Transverse colon (tissue), 4 donors: ENCODE data around the gene CACNA2D2. TPM values are rescaled to one million over a fixed set of nuclear protein-coding genes. Genes with fewer than 3 reads are reported as not detected.

Source experiments
- DNase-seq: peaks from one replicate; pipeline ENCODE4 v3.0.0-alpha.2; 2019
- H3K27ac ChIP-seq, 4 donors: fragments of 200-600 bp; sonication (generic); 2 replicates each; pipeline ENCODE4 v1.5.1; 2016 to 2018; ENCODE audit warnings: inconsistent platforms in 4 of 4
- H3K27me3 ChIP-seq: fragments of 200-600 bp; sonication (generic); 2 replicates; pipeline ENCODE4 v1.5.1; 2017; ENCODE audit warnings: inconsistent platforms
- H3K36me3 ChIP-seq, 4 donors: fragments of 200-600 bp; sonication (generic); 2 replicates each; pipeline ENCODE4 v1.5.1; 2017 to 2019; ENCODE audit warnings: inconsistent platforms in 4 of 4
- H3K4me1 ChIP-seq, 4 donors: fragments of 200-600 bp; sonication (generic); 2 replicates each; pipeline ENCODE4 v1.5.1; 2017 to 2020; ENCODE audit warnings: inconsistent platforms in 4 of 4
- H3K4me3 ChIP-seq, 4 donors: fragments of 200-600 bp; sonication (generic); 1 replicate in 1 of 4; 2 replicates in 3 of 4; pipeline versions ENCODE4 v1.5.1 to v1.6.1; 2017 to 2019; ENCODE audit warnings: inconsistent platforms in 4 of 4
- H3K9me3 ChIP-seq, 2 donors: fragments of 200-600 bp; sonication (generic); 2 replicates each; pipeline ENCODE4 v1.5.1; 2017 to 2019; ENCODE audit warnings: inconsistent platforms in 2 of 2
- EP300 ChIP-seq: sonication (generic); formaldehyde crosslinking; IDR thresholded peaks from one replicate; pipeline ENCODE4 v1.6.1; 2017; ENCODE audit warnings: antibody characterized with exemption, low read depth
- POLR2A ChIP-seq: fragments of 450-650 bp; IDR thresholded peaks from one replicate; pipeline ENCODE4 v1.6.1; 2016; ENCODE audit warnings: antibody characterized with exemption, mild to moderate bottlenecking, moderate library complexity
- POLR2AphosphoS5 ChIP-seq, 3 donors: sonication (generic); formaldehyde crosslinking; IDR thresholded peaks; one replicate each; pipeline ENCODE4 v1.6.1; 2016; ENCODE audit warnings: antibody characterized with exemption in 3 of 3
- WGBS, 2 donors: methylation state at CpG; one replicate each; pipeline ENCODE4 v1.1.5; 2018; ENCODE audit warnings: low coverage in 1 of 2; 5-methylcytosine and 5-hydroxymethylcytosine counted together
- in situ Hi-C, 4 donors: fragments of 200-750 bp; cut with MboI; loops; one replicate each; pipeline versions ENCODE4 v1.15.0 to v1.15.1; 2017; ENCODE audit warnings: low sequenced_read_pairs in 3 of 4, low pct_ligation_motif_present in 1 of 4, low pct_unique_long_range_greater_than_20kb in 1 of 4
- intact Hi-C: fragments of 100-400 bp; cut with DNase I; formaldehyde crosslinking; loops from one replicate; pipeline ENCODE4 v1.15.1; 2023; ENCODE audit warnings: low total_unique reads
- total RNA-seq, 4 donors: library from RNA; depleted of rRNA; stranded (reverse); fragments of >200 nt; gene quantifications; one replicate each; pipeline ENCODE4 v1.1.0, GENCODE V29; 2016
- TF ChIP-seq, protein P1 (sequence below), 5 experiments: fragments of 200-600 bp in 3 of 5; fragments of 450-650 bp in 2 of 5; sonication (generic) in 3 of 5; IDR thresholded peaks; 1 replicate in 2 of 5; 2 replicates in 3 of 5; pipeline ENCODE4 v1.5.1; 2016 to 2017; ENCODE audit warnings: antibody characterized with exemption in 5 of 5, inconsistent platforms in 3 of 5, mild to moderate bottlenecking in 2 of 5, moderate library complexity in 1 of 5

Gene CACNA2D2
- total RNA-seq, 4 donors from 2014 or later: 0.48 to 2.2 (median 0.87) TPM

DNA sequence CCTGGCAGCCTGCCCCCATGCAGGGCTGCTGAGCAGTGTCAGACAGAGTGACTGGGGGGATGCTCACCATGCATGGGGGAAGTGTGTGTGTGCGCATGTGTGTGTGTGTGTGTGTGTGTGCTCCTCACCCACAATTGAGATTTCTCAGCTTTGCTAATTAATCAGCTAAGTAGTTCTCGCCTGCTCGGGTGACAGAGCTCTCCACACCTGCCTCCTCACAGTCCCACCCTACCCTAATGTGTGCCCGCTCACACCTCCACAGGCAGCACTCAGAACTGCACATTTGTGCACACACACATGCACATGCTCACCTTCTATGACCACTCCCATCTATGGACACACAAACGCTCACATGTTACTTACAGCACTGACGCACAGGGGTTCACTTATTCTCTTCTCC is 37.3 kb downstream of the CACNA2D2 start:
- Histone ChIP-seq H3K4me1 (no peaks in the 10 kb centered on the region), H3K27me3 (no peaks in the 10 kb centered on the region), H3K9me3 (no peaks in the 10 kb centered on the region), H3K27ac (no peak overlapping the region), H3K4me3 (no peak overlapping the region), H3K36me3 (no peaks in the 10 kb centered on the region)
- intact Hi-C loops: no loop called here
- DNase-seq: no peak
- in situ Hi-C loops: no loop called here
- TF ChIP-seq EP300: no peak
- TF ChIP-seq, protein P1, sequence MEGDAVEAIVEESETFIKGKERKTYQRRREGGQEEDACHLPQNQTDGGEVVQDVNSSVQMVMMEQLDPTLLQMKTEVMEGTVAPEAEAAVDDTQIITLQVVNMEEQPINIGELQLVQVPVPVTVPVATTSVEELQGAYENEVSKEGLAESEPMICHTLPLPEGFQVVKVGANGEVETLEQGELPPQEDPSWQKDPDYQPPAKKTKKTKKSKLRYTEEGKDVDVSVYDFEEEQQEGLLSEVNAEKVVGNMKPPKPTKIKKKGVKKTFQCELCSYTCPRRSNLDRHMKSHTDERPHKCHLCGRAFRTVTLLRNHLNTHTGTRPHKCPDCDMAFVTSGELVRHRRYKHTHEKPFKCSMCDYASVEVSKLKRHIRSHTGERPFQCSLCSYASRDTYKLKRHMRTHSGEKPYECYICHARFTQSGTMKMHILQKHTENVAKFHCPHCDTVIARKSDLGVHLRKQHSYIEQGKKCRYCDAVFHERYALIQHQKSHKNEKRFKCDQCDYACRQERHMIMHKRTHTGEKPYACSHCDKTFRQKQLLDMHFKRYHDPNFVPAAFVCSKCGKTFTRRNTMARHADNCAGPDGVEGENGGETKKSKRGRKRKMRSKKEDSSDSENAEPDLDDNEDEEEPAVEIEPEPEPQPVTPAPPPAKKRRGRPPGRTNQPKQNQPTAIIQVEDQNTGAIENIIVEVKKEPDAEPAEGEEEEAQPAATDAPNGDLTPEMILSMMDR (IDR thresholded peaks at IDR 0.05): no peak
- TF ChIP-seq POLR2AphosphoS5 (IDR thresholded peaks at IDR 0.05): no peak
- no peak for TF ChIP-seq POLR2A
- 77% methylated on average over 6 of the region's 6 CpGs; no CpG with 5 or more reads in 1 of the 2 donors for WGBS, 2 donors

DNA sequence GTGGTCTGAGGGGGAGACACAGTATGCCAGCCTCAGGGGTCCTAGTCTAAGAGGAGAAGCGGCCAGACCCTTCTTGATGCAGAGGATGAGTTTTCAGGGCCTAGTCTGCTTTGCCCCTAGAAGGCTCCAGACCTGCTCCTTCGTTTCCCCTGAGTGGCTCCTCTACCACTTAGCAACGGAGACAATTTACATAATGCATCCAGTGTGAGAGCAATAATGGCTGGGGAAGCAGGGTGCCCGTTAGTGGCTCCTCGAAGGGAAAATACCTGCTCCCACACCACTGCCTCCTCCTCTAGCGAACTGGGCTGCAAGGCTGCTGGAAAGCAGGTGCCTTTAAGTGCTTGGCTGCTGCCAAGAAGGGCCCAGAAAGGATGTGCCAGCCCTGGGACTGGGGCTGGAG is 38.9 kb downstream of the CACNA2D2 start:
- TF ChIP-seq POLR2A (no peak), EP300 (no peak), POLR2AphosphoS5 (IDR thresholded peaks at IDR 0.05) (no peak)
- TF ChIP-seq, protein P1 (IDR thresholded peaks at IDR 0.05): no peak
- in situ Hi-C loops: no loop called here
- H3K36me3 ChIP-seq: no peaks in the 10 kb centered on the region
- H3K27me3 ChIP-seq: no peaks in the 10 kb centered on the region
- DNase-seq: no peak
- H3K4me3 ChIP-seq: no peak overlapping the region
- intact Hi-C loops: no loop called here
- no peaks in the 10 kb centered on the region for H3K4me1 ChIP-seq
- no peaks in the 10 kb centered on the region for H3K9me3 ChIP-seq
- 63% methylated on average over 6 of the region's 6 CpGs; no CpG with 5 or more reads in 1 of the 2 donors for WGBS, 2 donors
- H3K27ac ChIP-seq: no peak overlapping the region

DNA sequence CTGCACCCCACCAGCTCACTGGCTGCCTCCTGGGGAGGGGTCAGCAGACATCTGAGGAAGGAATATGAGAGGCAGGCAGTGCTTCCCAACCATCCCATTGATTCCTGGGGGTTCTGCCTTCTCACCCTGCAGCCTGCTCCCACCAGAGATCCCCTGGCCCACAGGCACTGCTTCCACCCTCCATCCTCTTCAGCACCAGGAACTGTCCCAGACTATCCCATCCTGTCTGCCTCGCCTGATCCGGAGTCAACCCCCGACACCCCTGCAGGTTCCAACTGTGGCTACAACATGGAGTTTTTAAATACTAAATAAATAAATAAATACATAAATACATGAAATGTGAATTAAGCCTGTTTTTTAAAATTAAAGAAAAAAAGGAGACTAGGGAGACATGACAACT is 43.6 kb downstream of the CACNA2D2 start:
- no peaks in the 10 kb centered on the region for H3K4me1 ChIP-seq
- H3K27me3 ChIP-seq: no peaks in the 10 kb centered on the region
- H3K36me3 ChIP-seq: no peaks in the 10 kb centered on the region
- in situ Hi-C loops (no loop called here), intact Hi-C loops (no loop called here)
- no peak overlapping the region for H3K4me3 ChIP-seq
- no peak for DNase-seq
- H3K9me3 ChIP-seq: no peaks in the 10 kb centered on the region
- TF ChIP-seq, protein P1 (IDR thresholded peaks at IDR 0.05): no peak
- TF ChIP-seq EP300 (no peak), POLR2A (no peak), POLR2AphosphoS5 (IDR thresholded peaks at IDR 0.05) (no peak)
- 67 to 77% methylated on average over 3 of the region's 3 CpGs for WGBS, 2 donors
- H3K27ac ChIP-seq: no peak overlapping the region

DNA sequence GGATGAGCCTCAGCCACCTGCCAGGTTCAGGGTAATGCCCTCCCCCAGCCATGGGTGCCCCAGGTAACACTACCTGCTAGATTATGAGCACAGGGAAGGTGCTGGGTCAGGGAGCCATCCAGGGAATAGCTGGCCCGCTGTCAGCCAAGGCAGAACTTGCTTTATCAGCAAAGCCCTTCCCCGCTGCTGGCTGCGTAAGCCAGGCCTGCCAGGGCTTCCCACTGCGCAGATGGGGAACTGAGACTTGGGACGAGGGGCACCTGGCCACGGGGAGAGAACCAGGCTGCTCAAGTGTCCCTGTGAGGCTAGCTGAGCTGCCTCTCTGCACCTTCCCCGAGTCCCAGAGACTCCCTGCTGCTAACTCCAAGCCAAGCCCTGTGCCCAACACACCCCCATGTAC is 45.4 kb downstream of the CACNA2D2 start:
- no peak overlapping the region for H3K27ac ChIP-seq
- in situ Hi-C loops: no loop called here
- H3K4me1 ChIP-seq: no peaks in the 10 kb centered on the region
- WGBS, 2 donors: 78% methylated on average over 7 of the region's 7 CpGs; no CpG with 5 or more reads in 1 of the 2 donors
- no peaks in the 10 kb centered on the region for H3K36me3 ChIP-seq
- TF ChIP-seq EP300: no peak
- TF ChIP-seq, protein P1 (IDR thresholded peaks at IDR 0.05): no peak
- TF ChIP-seq POLR2A: no peak
- no peak for TF ChIP-seq POLR2AphosphoS5 (IDR thresholded peaks at IDR 0.05)
- H3K4me3 ChIP-seq: no peak overlapping the region
- intact Hi-C loops: no loop called here
- H3K9me3 ChIP-seq: no peaks in the 10 kb centered on the region
- no peak for DNase-seq
- no peaks in the 10 kb centered on the region for H3K27me3 ChIP-seq
